OCI-LY3 (cell line): ENCODE results near the gene DAB2.

Experiments used
- H2AFZ ChIP-seq: fragments of 200-600, 300-600 bp; shearing (Covaris generic); 2 replicates; pipeline ENCODE4 v1.6.0; 2014; ENCODE audit warnings: antibody characterized with exemption, low read depth, low read length
- H3K27ac ChIP-seq: fragments of 200-600, 300-600 bp; sonication (generic); 2 replicates; pipeline ENCODE4 v1.5.1; 2014; ENCODE audit warnings: mild to moderate bottlenecking, low read length, moderate library complexity, mixed read lengths
- H3K27me3 ChIP-seq: fragments of 200-600, 300-600 bp; sonication (generic); 2 replicates; pipeline ENCODE4 v1.6.1; 2014; ENCODE audit warnings: low read depth, low read length, mixed read lengths
- H3K36me3 ChIP-seq: fragments of 200-600, 300-600 bp; sonication (generic); replicated peaks from 2 replicates; pipeline ENCODE3; 2014; ENCODE audit warnings: low read depth, low read length, mixed read lengths
- H3K4me1 ChIP-seq: fragments of 300-600, 200-600 bp; sonication (generic); 2 replicates; pipeline ENCODE4 v1.6.1; 2014; ENCODE audit warnings: low read length, mixed read lengths
- H3K4me2 ChIP-seq: fragments of 200-600, 300-600 bp; sonication (generic); 2 replicates; pipeline ENCODE4 v1.6.1; 2014; ENCODE audit warnings: low read length, mixed read lengths
- H3K4me3 ChIP-seq: fragments of 300-600, 200-600 bp; sonication (generic); 2 replicates; pipeline ENCODE4 v1.5.1; 2014; ENCODE audit warnings: antibody characterized with exemption, mild to moderate bottlenecking, low read length, moderate library complexity
- H3K79me2 ChIP-seq: fragments of 300-600, 200-600 bp; shearing (Covaris generic); 2 replicates; pipeline ENCODE4 v1.6.1; 2014; ENCODE audit warnings: mild to moderate bottlenecking, low read length, mixed read lengths
- H3K9ac ChIP-seq: fragments of 300-600, 200-600 bp; shearing (Covaris generic); 2 replicates; pipeline ENCODE4 v1.6.0; 2014; ENCODE audit warnings: mild to moderate bottlenecking, low read length, moderate library complexity
- H3K9me3 ChIP-seq: fragments of 200-600, 300-600 bp; shearing (Covaris generic); 2 replicates; pipeline ENCODE4 v1.6.1; 2014; ENCODE audit warnings: low read length, mixed read lengths; ENCODE audit not compliant: insufficient read depth
- H4K20me1 ChIP-seq: fragments of 200-600, 300-600 bp; sonication (generic); 2 replicates; pipeline ENCODE4 v1.6.1; 2016; ENCODE audit warnings: low read length, mixed read lengths; ENCODE audit not compliant: insufficient read depth
- CTCF ChIP-seq: fragments of 200-600, 300-600 bp; sonication (generic); IDR thresholded peaks from 2 replicates; pipeline ENCODE4 v1.5.1; 2014; ENCODE audit warnings: antibody characterized with exemption, low read length, low read depth
- EZH2phosphoT487 ChIP-seq: fragments of 200-600 bp; shearing (Covaris generic); IDR thresholded peaks from 2 replicates; pipeline ENCODE4 v1.6.1; 2018; ENCODE audit warnings: antibody characterized with exemption, mixed run types, low read depth

DAB2 gene

GRCh38 chr5:39423331-39423751 lies 1.4 kb downstream of the DAB2 start:
- Histone ChIP-seq H3K79me2 (no peaks in the 10 kb centered on the region), H3K4me2 (no peak overlapping the region), H3K27ac (no peak overlapping the region), H3K9me3 (no peaks in the 10 kb centered on the region), H2AFZ (no peak overlapping the region), H3K9ac (no peak overlapping the region), H4K20me1 (no peaks in the 10 kb centered on the region), H3K27me3 (peaks cover 21% of the 10 kb centered on the region), H3K4me1 (peaks cover 8% of the 10 kb centered on the region), H3K36me3 (no peaks in the 10 kb centered on the region), H3K4me3 (no peak overlapping the region)
- TF ChIP-seq EZH2phosphoT487: no peak
- TF ChIP-seq CTCF: no peak

- peaks cover 21% of the 10 kb centered on the region for H3K27me3 ChIP-seq
- no peak overlapping the region for H3K4me3 ChIP-seq
- TF ChIP-seq CTCF (no peak), EZH2phosphoT487 (no peak)
- H3K4me1 ChIP-seq: peaks cover 8% of the 10 kb centered on the region
- H3K9me3 ChIP-seq: no peaks in the 10 kb centered on the region
- H3K36me3 ChIP-seq: no peaks in the 10 kb centered on the region
- H3K9ac ChIP-seq: no peak overlapping the region
- H2AFZ ChIP-seq: no peak overlapping the region
- H3K27ac ChIP-seq: no peak overlapping the region
- no peak overlapping the region for H3K4me2 ChIP-seq
- no peaks in the 10 kb centered on the region for H4K20me1 ChIP-seq
- H3K79me2 ChIP-seq: no peaks in the 10 kb centered on the region
These were observed 2.0 kb downstream of the DAB2 start for GRCh38 chr5:39422728-39423285.

GRCh38 chr5:39422036-39422606 lies 2.7 kb downstream of the DAB2 start:
- peaks cover 8% of the 10 kb centered on the region for H3K4me1 ChIP-seq
- peaks cover 16% of the 10 kb centered on the region for H3K27me3 ChIP-seq
- H3K36me3 ChIP-seq: no peaks in the 10 kb centered on the region
- TF ChIP-seq CTCF (no peak), EZH2phosphoT487 (no peak)
- no peaks in the 10 kb centered on the region for H4K20me1 ChIP-seq
- no peak overlapping the region for H3K4me3 ChIP-seq
- no peak overlapping the region for H3K9ac ChIP-seq
- H3K27ac ChIP-seq: no peak overlapping the region
- H2AFZ ChIP-seq: no peak overlapping the region
- H3K4me2 ChIP-seq: no peak overlapping the region
- no peaks in the 10 kb centered on the region for H3K79me2 ChIP-seq
- H3K9me3 ChIP-seq: no peaks in the 10 kb centered on the region

- no peak for TF ChIP-seq EZH2phosphoT487
- TF ChIP-seq CTCF: no peak
- H3K4me1 ChIP-seq: peaks cover under 1% of the 10 kb centered on the region; the same call in 1 of the 2 replicates
- no peak overlapping the region for H3K27ac ChIP-seq
- no peak overlapping the region for H3K4me2 ChIP-seq
- H3K9ac ChIP-seq: no peak overlapping the region
- no peak overlapping the region for H3K4me3 ChIP-seq
- no peaks in the 10 kb centered on the region for H3K36me3 ChIP-seq
- no peaks in the 10 kb centered on the region for H4K20me1 ChIP-seq
- no peaks in the 10 kb centered on the region for H3K79me2 ChIP-seq
- no peaks in the 10 kb centered on the region for H3K9me3 ChIP-seq
- H3K27me3 ChIP-seq: 0 out of 2 replicates have a peak, but pooled peaks cover 1% of the 10 kb centered on the region
- H2AFZ ChIP-seq: no peak overlapping the region
These were observed 4.2 kb downstream of the DAB2 start for GRCh38 chr5:39420482-39421145.
